Bronchial epithelial cell (primary cell): ENCODE data around the gene MRPL51. TPM values are rescaled to one million over a fixed set of nuclear protein-coding genes. Genes with fewer than 3 reads are reported as not detected.

Source experiments
- DNase-seq: peaks from one replicate; pipeline ENCODE4 v3.0.0-alpha.2; 2010; ENCODE audit warnings: low read depth
- FAIRE-seq: peaks from 2 replicates; lab custom pipeline; 2011; peaks lifted over from hg19 to GRCh38; lab: Jason Lieb, UNC
- H3K27me3 ChIP-seq: 2 replicates; pipeline ENCODE4 v1.5.1; 2011; ENCODE audit warnings: low read length; ENCODE audit not compliant: control insufficient read depth, insufficient read depth
- H3K36me3 ChIP-seq: 2 replicates; pipeline ENCODE4 v1.5.1; 2011; ENCODE audit warnings: low read length; ENCODE audit not compliant: control insufficient read depth, insufficient read depth
- H3K4me3 ChIP-seq: 2 replicates; pipeline ENCODE4 v1.5.1; 2011; ENCODE audit warnings: mild to moderate bottlenecking, low read depth, low read length, control low read depth
- total RNA-seq: library from RNA; depleted of rRNA; stranded (reverse); fragments of >200 nt; gene quantifications from 2 replicates; pipeline ENCODE4 v1.2.1, GENCODE V29; 2014
- TF ChIP-seq, protein P1 (sequence below): IDR thresholded peaks from 2 replicates; pipeline ENCODE4 v1.5.1; 2011; ENCODE audit warnings: mild to moderate bottlenecking, moderate library complexity, low read length, control low read depth, inconsistent platforms; ENCODE audit not compliant: insufficient read depth, severe bottlenecking

The MRPL51 gene
- total RNA-seq, 1 donor from 2014 or later: 61.1 TPM

DNA sequence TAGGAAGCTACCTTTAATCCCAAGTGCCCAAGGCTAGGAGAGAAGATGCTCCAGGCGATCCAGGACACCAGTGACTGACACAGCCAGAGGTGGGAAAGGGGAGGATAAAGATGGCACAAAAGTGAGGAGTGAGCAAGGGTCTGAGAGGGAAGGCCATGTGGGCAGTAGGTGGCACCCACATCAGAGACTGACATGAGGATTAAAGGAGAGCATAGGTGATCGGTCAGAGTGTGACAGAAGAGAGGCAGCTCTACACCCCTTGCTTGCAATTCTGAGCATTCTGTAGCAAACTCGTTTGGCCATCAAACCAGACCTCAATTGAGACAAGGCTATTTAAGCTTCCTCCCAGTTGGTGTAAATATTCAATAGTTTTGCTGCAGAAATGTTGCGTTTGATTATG, 49.0 kb downstream of the MRPL51 start:
- DNase-seq: no peak
- Histone ChIP-seq H3K27me3 (no peaks in the 10 kb centered on the region), H3K36me3 (peaks cover 1% of the 10 kb centered on the region), H3K4me3 (no peak overlapping the region)
- TF ChIP-seq, protein P1, sequence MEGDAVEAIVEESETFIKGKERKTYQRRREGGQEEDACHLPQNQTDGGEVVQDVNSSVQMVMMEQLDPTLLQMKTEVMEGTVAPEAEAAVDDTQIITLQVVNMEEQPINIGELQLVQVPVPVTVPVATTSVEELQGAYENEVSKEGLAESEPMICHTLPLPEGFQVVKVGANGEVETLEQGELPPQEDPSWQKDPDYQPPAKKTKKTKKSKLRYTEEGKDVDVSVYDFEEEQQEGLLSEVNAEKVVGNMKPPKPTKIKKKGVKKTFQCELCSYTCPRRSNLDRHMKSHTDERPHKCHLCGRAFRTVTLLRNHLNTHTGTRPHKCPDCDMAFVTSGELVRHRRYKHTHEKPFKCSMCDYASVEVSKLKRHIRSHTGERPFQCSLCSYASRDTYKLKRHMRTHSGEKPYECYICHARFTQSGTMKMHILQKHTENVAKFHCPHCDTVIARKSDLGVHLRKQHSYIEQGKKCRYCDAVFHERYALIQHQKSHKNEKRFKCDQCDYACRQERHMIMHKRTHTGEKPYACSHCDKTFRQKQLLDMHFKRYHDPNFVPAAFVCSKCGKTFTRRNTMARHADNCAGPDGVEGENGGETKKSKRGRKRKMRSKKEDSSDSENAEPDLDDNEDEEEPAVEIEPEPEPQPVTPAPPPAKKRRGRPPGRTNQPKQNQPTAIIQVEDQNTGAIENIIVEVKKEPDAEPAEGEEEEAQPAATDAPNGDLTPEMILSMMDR: no peak
- FAIRE-seq: no peak

DNA sequence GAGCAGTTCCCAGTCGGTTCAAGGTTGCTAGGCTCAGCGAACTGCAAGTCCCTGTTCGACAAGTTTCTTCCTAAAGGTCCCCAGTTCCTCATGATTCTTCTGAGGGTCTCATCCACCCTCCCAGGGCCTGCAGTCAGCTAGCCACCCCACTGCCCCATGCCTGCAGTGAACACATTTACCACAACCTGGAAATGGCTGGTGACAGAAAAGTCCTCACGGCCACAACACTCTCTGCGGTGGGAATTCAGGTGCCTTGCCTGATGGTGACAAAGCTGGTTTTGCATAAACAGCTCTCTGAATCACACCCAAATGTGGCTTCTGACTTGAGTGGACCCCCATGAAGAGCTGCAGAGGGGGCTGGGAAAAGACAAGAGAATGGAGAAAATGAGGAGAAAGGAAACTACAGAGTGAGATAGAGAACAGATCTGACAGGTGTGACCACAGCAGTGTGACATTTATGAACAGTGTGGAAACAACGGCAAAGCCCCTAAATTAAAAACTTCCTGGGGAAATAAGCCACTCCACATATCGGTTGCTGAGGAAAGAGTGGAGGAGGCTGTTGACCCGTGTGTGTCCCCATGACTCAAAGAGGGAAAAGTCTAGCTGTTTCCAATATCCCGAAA, 49.6 kb downstream of the MRPL51 start:
- TF ChIP-seq, protein P1: no peak
- FAIRE-seq (no peak), DNase-seq (no peak)
- H3K4me3 ChIP-seq: no peak overlapping the region
- no peaks in the 10 kb centered on the region for H3K27me3 ChIP-seq
- peaks cover 1% of the 10 kb centered on the region for H3K36me3 ChIP-seq

DNA sequence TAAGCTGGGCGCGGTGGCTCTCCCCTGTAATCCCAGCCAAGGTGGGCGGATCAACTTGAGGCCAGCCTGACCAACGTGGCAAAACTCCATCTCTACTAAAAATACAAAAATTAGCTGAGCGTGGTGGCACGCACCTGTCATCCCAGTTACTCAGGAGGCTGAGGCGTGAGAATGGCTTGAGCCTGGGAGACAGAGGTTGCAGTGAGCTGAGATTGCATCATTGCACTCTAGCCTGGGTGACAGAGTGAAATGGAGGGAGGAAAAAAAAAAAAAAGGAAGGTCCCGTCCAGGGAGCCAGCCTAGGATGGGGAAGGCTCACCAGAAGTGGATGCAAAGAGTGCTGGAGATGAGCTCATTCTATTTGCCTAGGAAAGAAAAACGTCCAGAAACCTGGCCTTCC, 50.2 kb downstream of the MRPL51 start:
- H3K36me3 ChIP-seq: peaks cover 1% of the 10 kb centered on the region
- TF ChIP-seq, protein P1: no peak
- FAIRE-seq (no peak), DNase-seq (no peak)
- no peak overlapping the region for H3K4me3 ChIP-seq
- no peaks in the 10 kb centered on the region for H3K27me3 ChIP-seq

Other genes starting within 250 kb of the MRPL51 start
- 15.3 and 23.4 TPM in 2 replicates for gene PLEKHG6, start 182.6 kb downstream of the MRPL51 start, total RNA-seq
- 26.9 and 47.0 TPM in 2 replicates for gene TNFRSF1A, start 151.2 kb downstream of the MRPL51 start, total RNA-seq
- 54.5 and 57.7 TPM in 2 replicates for gene SCNN1A, start 117.7 kb downstream of the MRPL51 start, total RNA-seq
- 55.8 and 60.6 TPM in 2 replicates for gene LTBR, start 109.1 kb downstream of the MRPL51 start, total RNA-seq
- not detected in 2 replicates for gene CD27, start 48.3 kb downstream of the MRPL51 start, total RNA-seq
- gene TAPBPL, start 41.2 kb downstream of the MRPL51 start, total RNA-seq: 1.8 and 3.1 TPM in 2 replicates
- 0.26 and 3.1 TPM in 2 replicates for gene VAMP1, start 22.6 kb downstream of the MRPL51 start, total RNA-seq
- gene NCAPD2, start 840 bp upstream of the MRPL51 start, total RNA-seq: 14.7 and 17.9 TPM in 2 replicates
- 5,048 and 6,753 TPM in 2 replicates for gene GAPDH, start 41.3 kb upstream of the MRPL51 start, total RNA-seq
- gene IFFO1, start 62.8 kb upstream of the MRPL51 start, total RNA-seq: 0.51 and 0.53 TPM in 2 replicates
- gene NOP2, start 75.0 kb upstream of the MRPL51 start, total RNA-seq: 26.5 and 33.4 TPM in 2 replicates
- 107 and 121 TPM in 2 replicates for gene CHD4, start 114.1 kb upstream of the MRPL51 start, total RNA-seq
- gene LPAR5, start 142.7 kb upstream of the MRPL51 start, total RNA-seq: 2.1 and 4.1 TPM in 2 replicates
- under 0.01 and 0.51 TPM in 2 replicates for gene ACRBP, start 154.2 kb upstream of the MRPL51 start, total RNA-seq
- gene ING4, start 169.9 kb upstream of the MRPL51 start, total RNA-seq: 15.3 and 22.0 TPM in 2 replicates
- 5.3 and 7.0 TPM in 2 replicates for gene ZNF384, start 196.1 kb upstream of the MRPL51 start, total RNA-seq
- not detected in 2 replicates for gene PIANP, start 207.6 kb upstream of the MRPL51 start, total RNA-seq
- gene COPS7A, start 230.8 kb upstream of the MRPL51 start, total RNA-seq: 63.7 and 86.0 TPM in 2 replicates